Activated CD8-positive, alpha-beta T cell treated with anti-CD3 and anti-CD28 coated beads for 36 hours (primary cell): ENCODE measurements around the gene ACOX1. TPM values are rescaled to one million over a fixed set of nuclear protein-coding genes. Genes with fewer than 3 reads are reported as not detected.

Experiments
- ATAC-seq: fragments of 200-7000 bp; cut with Tn5 transposase; one replicate; pipeline ENCODE4 v1.10.0; 2021; ENCODE audit warnings: mild to moderate bottlenecking, moderate library complexity
- CTCF ChIA-PET: fragments of 350-600 bp; sonication (Branson Sonifier 250); formaldehyde crosslinking; loops from one replicate; lab custom pipeline; 2021; ENCODE audit warnings: antibody characterized with exemption; lab: Charles Lee
- POLR2A ChIA-PET: fragments of 350-600 bp; sonication (Branson Sonifier 250); formaldehyde crosslinking; loops from one replicate; lab custom pipeline; 2021; ENCODE audit warnings: antibody characterized with exemption; lab: Charles Lee
- DNase-seq: peaks from one replicate; pipeline ENCODE4 v3.0.0-alpha.2; 2020
- H3K27ac Mint-ChIP-seq: one replicate; pipeline ENCODE4 v1.8.0; 2021; ENCODE audit warnings: mild to moderate bottlenecking, mixed read lengths
- H3K27me3 Mint-ChIP-seq: one replicate; pipeline ENCODE4 v1.8.0; 2021; ENCODE audit warnings: mixed read lengths
- H3K36me3 Mint-ChIP-seq: one replicate; pipeline ENCODE4 v1.8.0; 2021; ENCODE audit warnings: low read depth, mixed read lengths
- H3K4me1 Mint-ChIP-seq: one replicate; pipeline ENCODE4 v1.8.0; 2021; ENCODE audit warnings: low read depth, mixed read lengths
- H3K4me3 Mint-ChIP-seq: one replicate; pipeline ENCODE4 v1.8.0; 2021; ENCODE audit warnings: mild to moderate bottlenecking, moderate library complexity, mixed read lengths
- H3K9me3 Mint-ChIP-seq: one replicate; pipeline ENCODE4 v1.8.0; 2021; ENCODE audit warnings: mixed read lengths
- CTCF ChIP-seq: fragments of 200-600 bp; IDR thresholded peaks from one replicate; pipeline ENCODE4 v1.8.0; 2022; ENCODE audit warnings: antibody characterized with exemption, mild to moderate bottlenecking
- intact Hi-C: fragments of 100-400 bp; cut with micrococcal nuclease; formaldehyde crosslinking; loops from one replicate; pipeline ENCODE4 v1.10.0; 2022
- total RNA-seq, 2 experiments: library from RNA; stranded (reverse); gene quantifications; one replicate each; pipeline ENCODE4 v1.2.3, GENCODE V29; 2021

Gene ACOX1
- total RNA-seq, 2 experiments from 2014 or later: 23.0 to 24.1 TPM

- H3K36me3 Mint-ChIP-seq: no peaks in the 10 kb centered on the region
- no peaks in the 10 kb centered on the region for H3K27me3 Mint-ChIP-seq
- no peak overlapping the region for H3K4me3 Mint-ChIP-seq
- intact Hi-C loops: loop anchor here (5.0 kb wide), 1 partner anchor 87 kb away; the partner anchor contains the start of gene EXOC7
- peaks cover 8% of the 10 kb centered on the region for H3K4me1 Mint-ChIP-seq
- H3K9me3 Mint-ChIP-seq: no peaks in the 10 kb centered on the region
- DNase-seq: no peak
- POLR2A ChIA-PET: interaction anchor here (1.2 to 1.3 kb wide), 3 partner anchors 15 to 50 kb away, joined by 3 to 4 read pairs (median 4); no protein-coding TSS in a partner anchor
- no peak overlapping the region for H3K27ac Mint-ChIP-seq
- CTCF ChIA-PET: interaction anchor here (0.5 to 9.3 kb wide), 54 partner anchors 12 to 383 kb away, joined by 3 to 122 read pairs (median 5); partner anchors contain the start of genes CDK3, EVPL, EXOC7 and GALK1
- no peak for ATAC-seq
- TF ChIP-seq CTCF: no peak
Measured at GRCh38 chr17:76014925-76015261, 35.9 kb upstream of the ACOX1 start.

GRCh38 chr17:76014100-76014924 lies 35.3 kb upstream of the ACOX1 start:
- Mint-ChIP-seq H3K4me1 (peaks cover 8% of the 10 kb centered on the region), H3K27ac (peak overlapping the region; percentile 55), H3K9me3 (no peaks in the 10 kb centered on the region), H3K4me3 (no peak overlapping the region), H3K27me3 (no peaks in the 10 kb centered on the region), H3K36me3 (no peaks in the 10 kb centered on the region)
- DNase-seq (peak; percentile 88), ATAC-seq (peak; percentile 100)
- CTCF ChIA-PET: interaction anchor here (0.7 to 9.3 kb wide), 72 partner anchors 12 to 394 kb away, joined by 3 to 122 read pairs (median 5); partner anchors contain the start of genes CDK3, EVPL, EXOC7 and FOXJ1
- TF ChIP-seq CTCF: peak; percentile 95
- intact Hi-C loops: no loop called here
- POLR2A ChIA-PET: interaction anchor here (0.5 to 1.3 kb wide), 6 partner anchors 15 to 382 kb away, joined by 3 to 4 read pairs (median 3); partner anchors contain the start of genes MRPL38 and PRPSAP1

- intact Hi-C loops: no loop called here
- TF ChIP-seq CTCF: no peak
- DNase-seq: no peak
- ChIA-PET POLR2A (interaction anchor here (0.7 to 1.2 kb wide), 3 partner anchors 52 to 340 kb away, joined by 3 to 4 read pairs (median 3); partner anchors contain the start of genes MRPL38 and PRPSAP1), CTCF (interaction anchor here (0.7 to 9.3 kb wide), 64 partner anchors 11 to 395 kb away, joined by 3 to 122 read pairs (median 5); partner anchors contain the start of genes CDK3, EXOC7, FOXJ1 and MRPL38)
- H3K9me3 Mint-ChIP-seq: no peaks in the 10 kb centered on the region
- no peaks in the 10 kb centered on the region for H3K36me3 Mint-ChIP-seq
- ATAC-seq: no peak
- H3K4me1 Mint-ChIP-seq: peaks cover 8% of the 10 kb centered on the region
- no peak overlapping the region for H3K4me3 Mint-ChIP-seq
- no peak overlapping the region for H3K27ac Mint-ChIP-seq
- H3K27me3 Mint-ChIP-seq: no peaks in the 10 kb centered on the region
Measured at GRCh38 chr17:76013377-76013932, 34.5 kb upstream of the ACOX1 start.

- POLR2A ChIA-PET: no interaction called here
- no peak for TF ChIP-seq CTCF
- Mint-ChIP-seq H3K9me3 (no peaks in the 10 kb centered on the region), H3K27me3 (no peaks in the 10 kb centered on the region), H3K27ac (no peak overlapping the region), H3K4me3 (no peak overlapping the region), H3K36me3 (no peaks in the 10 kb centered on the region), H3K4me1 (peaks cover 8% of the 10 kb centered on the region)
- CTCF ChIA-PET: interaction anchor here (0.6 to 9.3 kb wide), 6 partner anchors 10 to 290 kb away, joined by 3 to 122 read pairs (median 6); partner anchors contain the start of gene CDK3
- ATAC-seq: no peak
- no peak for DNase-seq
- intact Hi-C loops: no loop called here
Measured at GRCh38 chr17:76011951-76012350, 33.0 kb upstream of the ACOX1 start.
